Fibroblast of mammary gland (primary cell): Measurements from ENCODE around the gene KCNMA1.

Experiments
- DNase-seq: peaks from one replicate; pipeline ENCODE4 v3.0.0-alpha.2; 2010; ENCODE audit warnings: low read depth
- H3K4me3 ChIP-seq: 2 replicates; pipeline ENCODE4 v1.5.1; 2011; ENCODE audit warnings: low read depth, mild to moderate bottlenecking, low read length, moderate library complexity; ENCODE audit not compliant: control insufficient read depth
- TF ChIP-seq, protein P1 (sequence below): conservative IDR thresholded peaks from 2 replicates; pipeline ENCODE4 v1.5.1; 2011; ENCODE audit warnings: low read depth, low read length, inconsistent platforms; ENCODE audit not compliant: control insufficient read depth, insufficient read depth

KCNMA1 gene

DNA sequence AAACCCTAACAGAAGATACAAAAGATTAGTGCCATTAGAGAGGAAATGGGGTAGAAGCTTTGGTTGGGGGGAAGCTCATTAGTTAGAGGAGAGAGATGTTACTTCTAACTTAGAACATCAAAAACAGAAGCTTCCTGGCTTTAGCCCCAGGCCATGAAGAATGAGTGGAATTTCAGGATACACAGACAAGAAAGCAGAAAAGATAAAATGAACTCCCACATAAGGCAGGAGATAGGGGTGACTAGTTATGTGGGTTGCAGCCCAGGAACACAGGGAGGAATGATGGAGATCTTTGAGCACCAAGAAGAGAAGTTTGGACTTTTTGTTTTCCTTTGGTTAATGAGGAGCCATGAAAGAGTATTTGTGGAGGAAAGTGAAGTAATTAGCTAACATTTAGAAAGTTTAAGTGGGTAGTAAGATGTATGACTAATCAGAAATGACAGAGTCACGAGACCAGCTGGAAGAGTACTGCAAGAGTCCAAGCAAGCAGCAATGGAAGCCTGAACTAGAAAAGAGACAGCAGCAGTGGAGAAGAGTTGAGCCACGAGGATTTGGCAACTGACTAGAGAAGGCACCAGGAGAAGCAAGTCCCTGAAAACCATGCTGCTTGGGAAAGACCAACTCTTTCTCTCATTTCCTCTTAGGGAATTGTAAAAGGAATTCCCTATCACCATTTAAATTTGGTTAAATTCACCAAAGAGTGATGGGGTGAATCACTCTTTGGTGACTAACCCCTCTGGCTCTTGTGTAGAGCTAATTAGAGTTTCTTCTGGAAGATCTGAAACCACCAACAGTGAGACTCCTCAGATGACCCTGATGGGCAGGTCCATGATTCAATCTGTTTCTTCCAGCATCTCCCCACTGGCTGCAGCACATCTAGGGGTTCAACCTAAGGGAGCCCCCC, 131.9 kb downstream of the KCNMA1 start:
- TF ChIP-seq, protein P1, sequence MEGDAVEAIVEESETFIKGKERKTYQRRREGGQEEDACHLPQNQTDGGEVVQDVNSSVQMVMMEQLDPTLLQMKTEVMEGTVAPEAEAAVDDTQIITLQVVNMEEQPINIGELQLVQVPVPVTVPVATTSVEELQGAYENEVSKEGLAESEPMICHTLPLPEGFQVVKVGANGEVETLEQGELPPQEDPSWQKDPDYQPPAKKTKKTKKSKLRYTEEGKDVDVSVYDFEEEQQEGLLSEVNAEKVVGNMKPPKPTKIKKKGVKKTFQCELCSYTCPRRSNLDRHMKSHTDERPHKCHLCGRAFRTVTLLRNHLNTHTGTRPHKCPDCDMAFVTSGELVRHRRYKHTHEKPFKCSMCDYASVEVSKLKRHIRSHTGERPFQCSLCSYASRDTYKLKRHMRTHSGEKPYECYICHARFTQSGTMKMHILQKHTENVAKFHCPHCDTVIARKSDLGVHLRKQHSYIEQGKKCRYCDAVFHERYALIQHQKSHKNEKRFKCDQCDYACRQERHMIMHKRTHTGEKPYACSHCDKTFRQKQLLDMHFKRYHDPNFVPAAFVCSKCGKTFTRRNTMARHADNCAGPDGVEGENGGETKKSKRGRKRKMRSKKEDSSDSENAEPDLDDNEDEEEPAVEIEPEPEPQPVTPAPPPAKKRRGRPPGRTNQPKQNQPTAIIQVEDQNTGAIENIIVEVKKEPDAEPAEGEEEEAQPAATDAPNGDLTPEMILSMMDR = no peak
- DNase-seq = peak; percentile 95
- no peak overlapping the region for H3K4me3 ChIP-seq

DNA sequence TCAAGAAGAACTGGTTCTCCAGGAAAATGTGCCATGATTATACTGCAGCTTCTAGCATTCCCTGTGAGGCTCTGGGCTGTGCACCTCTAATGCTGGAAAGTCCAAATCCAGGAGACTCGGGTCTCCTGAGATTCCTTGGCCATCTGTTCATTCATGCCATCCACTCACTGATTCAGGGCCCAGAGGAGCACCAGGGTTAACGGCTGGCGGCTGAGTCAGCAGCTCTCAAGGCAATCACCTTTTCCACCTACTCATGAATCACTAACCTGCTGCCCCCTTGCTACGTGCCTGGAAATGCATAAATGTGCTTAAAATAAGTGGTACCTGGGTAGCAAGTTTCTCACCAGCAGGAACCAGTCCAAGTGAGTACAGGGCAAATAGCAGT, 132.7 kb downstream of the KCNMA1 start:
- DNase-seq = peak; percentile 51
- H3K4me3 ChIP-seq = no peak overlapping the region
- TF ChIP-seq, protein P1 = no peak

DNA sequence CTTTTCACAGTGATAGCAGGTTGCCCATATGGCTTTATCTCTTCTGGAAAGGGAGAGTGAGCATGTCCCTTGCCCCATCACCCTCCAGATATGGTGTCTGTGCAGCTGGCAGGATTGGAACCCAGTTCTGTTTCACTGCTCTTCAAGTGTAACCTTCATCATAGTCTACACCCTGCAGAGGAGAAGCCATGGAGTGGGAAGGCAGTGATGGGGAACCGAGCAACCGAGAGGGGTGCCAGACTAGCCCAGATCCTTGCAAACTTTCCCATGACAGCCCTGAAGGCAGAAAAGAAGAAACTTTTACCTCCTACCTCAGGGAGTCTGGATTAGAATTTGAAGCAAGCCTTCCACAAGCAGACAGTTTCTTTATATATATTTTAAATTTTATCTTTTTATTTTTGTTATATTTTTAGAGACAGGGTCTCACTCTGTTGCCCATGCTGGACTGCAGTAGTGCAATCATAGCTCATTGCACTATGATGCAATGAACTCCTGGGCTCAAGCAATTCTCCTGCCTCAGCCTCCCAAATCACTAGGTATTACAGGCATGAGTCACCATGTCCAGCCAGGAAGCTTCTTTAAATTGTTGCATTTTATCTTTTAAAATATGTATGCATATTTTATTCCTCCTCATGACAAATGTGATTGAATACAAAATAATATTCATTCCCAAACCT, 133.3 kb downstream of the KCNMA1 start:
- no peak overlapping the region for H3K4me3 ChIP-seq
- peak; percentile 65 for DNase-seq
- TF ChIP-seq, protein P1 = no peak

DNA sequence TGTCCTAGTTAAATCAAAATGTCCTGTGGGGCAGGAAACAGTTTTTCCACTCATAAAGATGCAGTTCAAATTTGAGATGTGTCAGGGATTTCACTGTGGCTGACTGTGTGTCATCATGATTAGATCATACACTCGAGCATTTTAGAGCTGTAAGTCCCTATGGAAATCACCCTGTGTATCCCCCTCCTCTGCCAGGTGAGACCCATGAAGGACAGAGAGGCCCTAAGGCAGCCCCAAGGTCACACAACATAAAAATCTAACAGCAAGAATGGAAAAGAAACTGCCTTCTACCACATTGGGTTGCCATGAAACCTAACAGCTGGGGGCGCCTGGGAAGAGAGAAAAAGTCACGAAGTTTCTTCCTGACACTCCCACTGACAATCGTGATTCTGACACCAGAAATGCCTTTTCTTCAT, 135.8 kb downstream of the KCNMA1 start:
- TF ChIP-seq, protein P1 = no peak
- peak; percentile 65 for DNase-seq
- H3K4me3 ChIP-seq = no peak overlapping the region

DNA sequence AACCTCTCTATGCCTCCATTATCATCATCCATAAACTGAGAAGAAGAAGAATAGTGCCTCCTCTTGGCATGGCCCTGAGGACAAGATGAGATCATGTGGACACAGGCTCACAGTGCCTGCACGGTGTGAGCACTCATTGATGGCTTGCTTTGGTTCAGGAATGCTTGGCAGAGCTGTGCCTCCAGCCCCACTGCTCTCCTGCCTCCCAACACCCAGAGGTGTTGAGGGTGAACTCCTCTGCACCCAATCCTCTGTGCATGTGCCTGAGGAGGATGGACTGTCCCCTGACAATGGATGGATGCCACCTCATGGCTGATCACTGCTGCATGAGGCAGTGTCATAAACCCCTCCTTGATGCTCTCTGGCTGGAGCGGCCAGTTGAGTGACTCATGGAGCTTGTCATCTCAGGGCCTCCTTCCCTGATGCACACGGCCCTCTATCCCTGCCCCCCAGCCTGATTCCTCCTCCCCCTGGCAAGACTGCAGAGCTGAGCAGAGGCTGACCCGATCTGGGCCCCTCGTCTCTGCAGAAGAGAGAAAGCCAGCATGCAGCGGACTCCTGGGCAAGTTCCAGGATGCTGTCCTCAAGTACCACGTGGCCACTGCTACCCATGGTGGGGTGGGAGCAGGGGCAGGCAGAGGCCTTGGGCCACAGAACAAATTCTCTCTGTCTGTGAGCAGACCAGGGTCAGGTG, 136.3 kb downstream of the KCNMA1 start:
- no peak overlapping the region for H3K4me3 ChIP-seq
- peak; percentile 93 for DNase-seq

DNA sequence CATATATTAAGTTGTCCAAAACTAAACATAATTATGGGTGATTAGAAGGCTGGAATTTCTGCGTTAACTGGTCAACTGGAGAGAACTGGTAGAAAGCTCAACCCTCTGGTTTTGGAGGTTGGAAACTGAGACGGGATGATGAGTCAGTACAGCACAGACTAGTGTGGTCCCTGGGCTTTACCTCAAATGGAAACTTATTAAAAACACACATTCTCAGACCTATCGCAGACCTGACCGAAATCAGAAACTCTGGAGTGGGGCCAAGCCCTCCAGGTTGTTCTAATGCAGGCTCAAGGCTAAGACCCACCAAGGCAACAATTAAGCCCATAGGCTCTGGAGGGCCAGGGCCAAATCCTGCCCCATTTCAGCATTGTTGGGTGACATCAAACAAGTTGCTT, 136.9 kb downstream of the KCNMA1 start:
- TF ChIP-seq, protein P1 = no peak
- H3K4me3 ChIP-seq = no peak overlapping the region
- DNase-seq = peak; percentile 22

More for the DNA sequence above, 136.3 kb downstream of the KCNMA1 start:
- TF ChIP-seq, protein P1 = no peak
